Right ventricle myocardium inferior (tissue), 1 donor: ENCODE data around the gene ENC1. TPM values are rescaled to one million over a fixed set of nuclear protein-coding genes. Genes with fewer than 3 reads are reported as not detected.

Experiments
- ATAC-seq: fragments of 200-7000 bp; cut with Tn5 transposase; one replicate; pipeline ENCODE4 v1.9.1; 2020; ENCODE audit warnings: mild to moderate bottlenecking, moderate library complexity
- DNase-seq: peaks from one replicate; pipeline ENCODE4 v3.0.0; 2021; ENCODE audit errors: missing footprints
- intact Hi-C: fragments of 100-400 bp; cut with DNase I; formaldehyde crosslinking; loops from one replicate; pipeline ENCODE4 v1.11.0; 2022
- total RNA-seq: library from RNA; stranded (reverse); fragmentation: NEBNext Ultra II Directional; extraction: Animal tissue kit (Norgen Biotek cat#: 25700); gene quantifications from one replicate; pipeline ENCODE4 v1.2.1, GENCODE V29; 2021
- donor health status: DM: no; HTN: yes; CAD: no; lungs with severe emphysema.

ENC1 gene
- total RNA-seq, 1 donor from 2014 or later = 3.7 TPM

DNA sequence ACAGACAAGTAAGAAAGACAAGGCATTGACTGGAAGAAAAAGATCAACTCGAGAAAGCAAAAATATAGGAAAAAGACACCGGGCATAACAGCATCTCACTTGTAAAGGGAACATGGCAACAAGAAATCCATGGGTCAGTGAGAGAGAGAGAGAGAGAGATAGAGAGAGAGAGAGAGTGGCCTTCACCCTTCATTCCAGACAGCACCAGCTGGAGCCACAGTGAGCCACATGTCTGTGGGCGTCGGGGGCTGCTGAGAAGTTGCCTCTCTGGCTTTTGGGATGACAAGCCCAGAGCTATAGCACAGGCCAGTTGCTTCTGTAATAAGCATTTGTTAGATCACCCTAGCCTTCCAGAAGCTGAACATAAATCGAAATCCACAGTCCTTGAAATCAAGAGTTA lies 20.3 kb upstream of the ENC1 start:
- intact Hi-C loops = no loop called here
- ATAC-seq = no peak
- no peak for DNase-seq

DNA sequence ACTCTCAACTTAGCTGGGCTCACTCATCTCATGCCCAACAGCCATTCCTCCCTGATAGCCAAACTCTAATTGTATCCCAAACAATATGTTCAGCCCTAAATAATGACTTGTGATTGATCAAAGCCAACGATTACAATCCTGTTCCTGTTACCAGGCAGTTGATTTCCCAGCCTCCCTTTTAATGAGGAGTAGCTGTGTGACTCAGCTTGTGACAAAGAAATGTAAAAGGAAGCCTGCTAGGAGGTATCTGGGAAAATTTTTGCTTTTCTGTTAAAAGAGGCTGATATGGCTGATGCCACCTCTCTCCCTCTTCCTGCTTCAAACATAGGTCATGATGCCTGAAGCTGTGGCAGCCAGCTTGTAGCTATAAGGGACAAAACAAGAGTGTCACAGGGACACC lies 19.6 kb upstream of the ENC1 start:
- no peak for DNase-seq
- intact Hi-C loops = no loop called here
- ATAC-seq = no peak

GRCh38 chr5:74659172-74659571 lies 18.6 kb upstream of the ENC1 start:
- no peak for DNase-seq
- intact Hi-C loops = no loop called here
- ATAC-seq = no peak

DNA sequence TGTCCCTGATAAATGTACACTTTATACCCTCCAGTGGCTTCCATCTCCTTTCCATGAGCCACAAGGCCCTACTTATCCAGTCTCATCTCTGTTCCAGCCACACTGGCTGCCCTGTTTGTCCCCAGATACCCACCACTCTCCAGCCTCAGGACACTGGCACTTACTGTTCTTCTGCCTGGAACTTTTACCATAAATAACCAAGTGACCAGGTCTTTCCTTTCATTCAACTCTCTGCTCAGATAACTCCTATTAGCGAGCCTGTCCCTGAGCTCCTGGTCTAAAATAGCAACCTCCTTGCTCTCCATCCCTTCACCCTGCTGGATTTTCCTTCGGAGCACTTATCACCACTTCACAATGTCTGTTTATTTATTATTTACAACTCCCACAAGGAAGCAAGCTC lies 16.6 kb upstream of the ENC1 start:
- DNase-seq (no peak), ATAC-seq (peak; percentile 48)
- intact Hi-C loops = no loop called here

DNA sequence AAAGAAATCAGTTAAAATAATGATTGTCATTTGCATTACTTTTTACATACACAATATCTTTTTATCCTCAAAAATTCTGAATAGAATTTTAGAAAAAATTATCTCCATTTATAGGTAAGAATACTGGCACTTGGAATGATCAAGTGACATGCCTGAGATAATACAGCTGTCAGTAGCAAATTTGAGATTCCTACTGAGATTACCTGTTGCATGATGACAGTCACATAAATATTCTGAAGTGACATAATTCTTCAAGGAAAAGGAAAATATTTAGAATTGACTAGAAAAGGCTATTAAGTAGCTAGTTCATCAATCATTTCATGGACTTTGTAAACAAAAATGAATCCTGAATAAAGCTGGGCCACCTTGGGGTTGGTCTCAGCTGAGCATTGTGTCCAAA lies 15.2 kb upstream of the ENC1 start:
- ATAC-seq (no peak), DNase-seq (no peak)
- intact Hi-C loops = no loop called here

GRCh38 chr5:74655206-74655605 lies 14.7 kb upstream of the ENC1 start:
- intact Hi-C loops = no loop called here
- no peak for DNase-seq
- no peak for ATAC-seq

GRCh38 chr5:74653991-74654390 lies 13.5 kb upstream of the ENC1 start:
- intact Hi-C loops = no loop called here
- DNase-seq (no peak), ATAC-seq (no peak)

- no peak for DNase-seq
- ATAC-seq = no peak
- intact Hi-C loops = no loop called here
Observed at GRCh38 chr5:74652576-74652975, 12.0 kb upstream of the ENC1 start.

DNA sequence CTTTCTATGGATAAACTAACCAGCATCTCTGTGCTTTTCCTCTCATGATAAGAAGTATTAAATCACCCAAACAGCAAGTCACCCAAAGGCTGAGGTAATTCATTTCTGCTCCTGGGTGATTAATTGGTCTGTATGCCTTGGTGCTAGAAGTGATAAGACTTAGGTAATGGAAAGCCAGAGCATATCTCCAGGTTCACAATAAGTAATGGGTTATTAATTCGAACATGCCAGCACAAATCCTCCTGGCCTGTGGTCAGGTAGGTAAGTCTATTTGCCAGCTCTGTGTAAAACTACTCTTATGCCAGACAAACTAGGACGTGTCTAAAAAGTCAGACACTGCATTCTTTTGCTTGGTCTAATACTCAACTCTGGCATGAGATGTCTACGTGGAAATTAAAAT lies 11.2 kb upstream of the ENC1 start:
- no peak for ATAC-seq
- no peak for DNase-seq
- intact Hi-C loops = no loop called here

DNA sequence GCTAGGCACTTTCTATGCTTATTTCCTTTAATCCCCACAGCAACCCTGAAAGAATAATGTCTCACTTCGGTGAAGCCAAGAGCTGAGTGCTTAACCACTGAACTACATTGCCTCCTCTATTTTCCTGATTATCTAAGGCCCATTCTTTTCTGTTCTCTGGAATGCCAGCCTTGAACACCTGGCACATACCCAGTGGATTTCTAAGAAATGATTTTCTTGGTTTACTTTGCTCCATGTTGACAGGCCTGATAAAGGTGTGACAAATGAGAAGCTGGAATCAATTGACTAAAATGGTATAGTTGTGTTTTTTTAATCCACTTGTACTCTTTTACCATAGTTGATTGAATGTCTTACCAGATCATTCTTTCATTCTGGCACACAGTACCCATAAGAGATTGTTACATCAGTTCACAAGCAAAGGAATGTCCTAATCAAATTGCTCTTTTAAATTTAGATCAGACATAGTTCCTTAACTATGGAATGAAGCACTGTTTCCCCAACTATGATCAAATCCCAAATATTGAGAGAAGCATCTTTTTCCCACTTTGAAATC lies 9.0 kb upstream of the ENC1 start:
- no peak for ATAC-seq
- DNase-seq = no peak
- intact Hi-C loops = loop anchor here (10.0 kb wide), 3 partner anchors 485 to 1055 kb away; no protein-coding TSS in a partner anchor

DNA sequence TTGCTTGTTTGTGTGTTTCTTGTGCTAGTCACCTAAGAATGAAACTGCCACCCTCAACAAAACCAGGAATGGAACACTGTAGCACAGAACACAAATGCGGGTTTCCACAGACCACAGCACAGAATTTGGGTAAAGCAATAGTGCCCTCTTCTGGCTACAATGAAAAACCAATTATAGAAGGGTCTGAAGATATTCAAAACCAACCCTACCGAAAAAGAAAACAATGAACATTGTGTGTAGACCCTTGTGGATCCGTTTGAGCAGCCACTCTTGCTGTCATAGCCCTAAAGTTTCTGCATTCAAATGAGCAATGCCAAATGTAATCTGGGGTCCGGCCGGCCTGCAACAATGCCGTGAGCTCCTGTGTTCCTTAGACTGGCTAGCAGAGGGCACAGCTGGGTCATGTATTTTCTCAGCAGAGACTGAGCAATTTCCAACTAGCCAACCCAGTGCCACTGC lies 8.3 kb upstream of the ENC1 start:
- intact Hi-C loops = loop anchor here (1.0 to 10.0 kb wide), 4 partner anchors 484 to 1054 kb away; no protein-coding TSS in a partner anchor
- peak; percentile 91 for ATAC-seq

GRCh38 chr5:74647096-74647495 lies 6.6 kb upstream of the ENC1 start:
- DNase-seq (no peak), ATAC-seq (no peak)
- intact Hi-C loops = loop anchor here (10.0 kb wide), 3 partner anchors 482 to 1052 kb away; no protein-coding TSS in a partner anchor

More for the DNA sequence above, 8.3 kb upstream of the ENC1 start:
- DNase-seq = no peak

DNA sequence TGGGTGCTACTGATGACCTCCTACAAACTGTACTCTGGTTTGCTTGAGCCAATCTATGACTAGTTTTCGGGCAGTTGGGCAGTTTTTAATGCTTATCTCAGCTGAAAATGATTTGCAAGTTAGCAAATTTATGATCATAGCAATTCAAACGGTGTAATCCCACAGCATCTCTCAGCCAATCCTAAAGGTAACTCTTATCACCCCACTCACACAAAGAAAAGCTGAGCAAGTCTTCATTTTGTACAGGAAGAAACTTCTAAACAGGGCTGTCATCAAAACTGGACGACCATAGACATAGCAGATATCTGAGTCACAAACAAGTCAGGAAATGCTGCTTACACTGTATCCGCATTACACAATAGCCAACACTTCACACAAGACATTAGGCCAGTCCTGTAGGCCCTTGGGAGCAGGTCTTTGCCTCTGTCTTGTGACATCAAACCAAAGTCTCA lies 2.6 kb upstream of the ENC1 start:
- DNase-seq = no peak
- intact Hi-C loops = loop anchor here (5.0 to 10.0 kb wide), 8 partner anchors 106 to 1048 kb away; no protein-coding TSS in a partner anchor
- ATAC-seq = no peak

- intact Hi-C loops = loop anchor here (5.0 to 10.0 kb wide), 8 partner anchors 105 to 1048 kb away; no protein-coding TSS in a partner anchor
- ATAC-seq = no peak
- DNase-seq = no peak
Observed at GRCh38 chr5:74642543-74642863, 2.0 kb upstream of the ENC1 start.

DNA sequence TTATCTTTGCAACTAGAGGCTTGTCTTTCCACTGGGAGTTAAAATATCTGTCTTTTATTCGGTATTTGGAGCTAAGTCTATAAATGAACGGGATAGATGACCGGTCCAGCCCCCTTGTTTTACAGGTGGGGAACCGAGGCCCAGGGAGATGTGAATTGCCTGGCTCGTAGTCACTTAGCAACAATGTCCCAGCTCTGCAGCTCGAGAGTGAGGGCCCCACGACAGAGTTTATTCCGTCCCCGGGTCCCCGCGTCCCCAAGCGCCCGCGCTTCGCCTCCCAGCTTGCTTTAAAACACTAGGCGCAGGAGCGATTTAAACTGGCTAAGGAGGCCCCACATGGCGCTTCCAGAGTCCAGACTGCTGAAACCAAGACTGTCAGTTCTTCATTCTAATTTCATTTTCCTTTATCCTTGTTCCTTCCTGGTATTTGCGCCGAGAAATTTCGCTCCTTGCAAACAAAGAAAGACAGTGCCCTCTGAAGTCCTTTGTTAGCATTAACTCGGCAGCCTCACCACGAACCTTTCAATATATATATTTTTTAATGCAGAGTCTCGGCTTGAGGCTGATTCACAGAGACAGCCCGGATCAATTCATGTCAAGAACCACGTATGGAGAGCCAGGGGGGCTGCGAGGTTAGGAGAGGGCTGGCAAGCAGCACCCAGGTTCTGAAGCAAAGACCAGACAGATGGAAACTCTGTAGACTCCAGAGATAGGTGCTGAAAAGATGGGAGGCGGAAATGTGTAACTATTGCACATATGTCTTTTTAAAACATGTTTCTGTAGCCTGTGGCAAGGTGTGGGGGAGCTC lies 1.4 kb upstream of the ENC1 start:
- intact Hi-C loops = loop anchor here (5.0 to 10.0 kb wide), 8 partner anchors 105 to 1047 kb away; no protein-coding TSS in a partner anchor
- DNase-seq (no peak), ATAC-seq (peak; percentile 20)

- peak; percentile 57 for ATAC-seq
- intact Hi-C loops = loop anchor here (5.0 to 10.0 kb wide), 8 partner anchors 104 to 1046 kb away; no protein-coding TSS in a partner anchor
- peak; percentile 93 for DNase-seq
Observed at GRCh38 chr5:74640954-74641734, 616 bp upstream of the ENC1 start.

GRCh38 chr5:74639807-74640449 lies 600 bp downstream of the ENC1 start:
- intact Hi-C loops = loop anchor here (5.0 to 10.0 kb wide), 9 partner anchors 103 to 1045 kb away; no protein-coding TSS in a partner anchor
- ATAC-seq = peak; percentile 52
- peak; percentile 78 for DNase-seq

- intact Hi-C loops = loop anchor here (5.0 kb wide), 1 partner anchor 137 kb away; no protein-coding TSS in a partner anchor
- ATAC-seq (no peak), DNase-seq (no peak)
Observed at GRCh38 chr5:74638970-74639806, 1.3 kb downstream of the ENC1 start.
